ENCODE data around the gene SELENOS.

Gene SELENOS

GRCh38 chr15:101276501-101277037, 716 bp downstream of the SELENOS start:
- no peak for DNase-seq (ENCODE audit: low spot score)

- DNase-seq (ENCODE audit: low spot score) = no peak
These were observed 2.3 kb downstream of the SELENOS start for GRCh38 chr15:101275018-101275417.

GRCh38 chr15:101273534-101273933, 3.8 kb downstream of the SELENOS start:
- DNase-seq (ENCODE audit: low spot score) = no peak

- no peak for DNase-seq (ENCODE audit: low spot score)
These were observed 4.7 kb downstream of the SELENOS start for GRCh38 chr15:101272584-101272983.

GRCh38 chr15:101269479-101270223, 7.6 kb downstream of the SELENOS start:
- no peak for DNase-seq (ENCODE audit: low spot score)

- no peak for DNase-seq (ENCODE audit: low spot score)
These were observed 9.8 kb downstream of the SELENOS start for GRCh38 chr15:101267320-101268104.

- no peak for DNase-seq (ENCODE audit: low spot score)
These were observed 10.5 kb downstream of the SELENOS start for GRCh38 chr15:101266787-101267186.

GRCh38 chr15:101266034-101266433, 11.3 kb downstream of the SELENOS start:
- DNase-seq (ENCODE audit: low spot score) = no peak

- DNase-seq (ENCODE audit: low spot score) = no peak
These were observed 12.2 kb downstream of the SELENOS start for GRCh38 chr15:101264911-101265641.

- no peak for DNase-seq (ENCODE audit: low spot score)
These were observed 13.3 kb downstream of the SELENOS start for GRCh38 chr15:101264011-101264410.

- DNase-seq (ENCODE audit: low spot score) = no peak
These were observed 14.7 kb downstream of the SELENOS start for GRCh38 chr15:101262551-101262950.

- DNase-seq (ENCODE audit: low spot score) = peak; percentile 77
These were observed 18.8 kb downstream of the SELENOS start for GRCh38 chr15:101258238-101259144.

- DNase-seq (ENCODE audit: low spot score) = no peak
These were observed 20.5 kb downstream of the SELENOS start for GRCh38 chr15:101256757-101257156.

GRCh38 chr15:101255615-101256241, 21.6 kb downstream of the SELENOS start:
- DNase-seq (ENCODE audit: low spot score) = no peak

- no peak for DNase-seq (ENCODE audit: low spot score)
These were observed 22.3 kb downstream of the SELENOS start for GRCh38 chr15:101255051-101255395.

- no peak for DNase-seq (ENCODE audit: low spot score)
These were observed 22.9 kb downstream of the SELENOS start for GRCh38 chr15:101254157-101255050.

GRCh38 chr15:101252836-101253235, 24.4 kb downstream of the SELENOS start:
- no peak for DNase-seq (ENCODE audit: low spot score)

GRCh38 chr15:101251830-101252820, 25.2 kb downstream of the SELENOS start, which contains the start of gene CHSY1:
Gene CHSY1, minus strand, starts transcription at chr15:101252048. Its CDS starts 592 bp downstream, at chr15:101251456.
- DNase-seq (ENCODE audit: low spot score) = peak; percentile 83
